B cell (primary cell): Measurements from ENCODE around the gene TPK1. TPM values are rescaled to one million over a fixed set of nuclear protein-coding genes. Genes with fewer than 3 reads are reported as not detected.

Source experiments
- ATAC-seq: fragments of 200-7000 bp; cut with Tn5 transposase; one replicate; pipeline ENCODE4 v1.10.0; 2021; ENCODE audit warnings: low read depth, mild to moderate bottlenecking, moderate number of reproducible peaks, moderate library complexity
- CTCF ChIA-PET: fragments of 350-600 bp; sonication (Branson Sonifier 250); formaldehyde crosslinking; loops from one replicate; lab custom pipeline; 2021; ENCODE audit warnings: antibody characterized with exemption, inconsistent platforms; lab: Charles Lee
- POLR2A ChIA-PET: fragments of 350-600 bp; sonication (Branson Sonifier 250); formaldehyde crosslinking; loops from one replicate; lab custom pipeline; 2021; ENCODE audit warnings: antibody characterized with exemption; lab: Charles Lee
- DNase-seq: peaks from one replicate; pipeline ENCODE4 v3.0.0; 2013
- H2AFZ ChIP-seq: 2 replicates; pipeline ENCODE4 v1.6.1; 2012; ENCODE audit warnings: mild to moderate bottlenecking, low read depth, low read length; ENCODE audit not compliant: insufficient read depth, poor library complexity, severe bottlenecking
- H3K27ac ChIP-seq, 2 donors: 1 replicate in 1 of 2; 2 replicates in 1 of 2; pipeline ENCODE4 v1.5.1; 2012 to 2013; ENCODE audit warnings: low read length in 2 of 2, mild to moderate bottlenecking in 2 of 2, moderate library complexity in 1 of 2
- H3K27me3 ChIP-seq, 4 experiments: fragments of 200-600 bp in 1 of 4; sonication (generic) in 1 of 4; replicated peaks in 1 of 4; 1 replicate in 2 of 4; 2 replicates in 2 of 4; pipeline versions ENCODE4 v1.6.1 to v1.7.0; 2013 to 2016; ENCODE audit warnings: low read length in 3 of 4, mild to moderate bottlenecking in 2 of 4, mixed read lengths in 1 of 4, moderate library complexity in 1 of 4; ENCODE audit not compliant: insufficient read depth in 4 of 4, control insufficient read depth in 3 of 4; ENCODE audit errors: control extremely low read depth in 1 of 4
- H3K36me3 ChIP-seq, 2 experiments: replicated peaks in 1 of 2; 1 replicate in 1 of 2; 2 replicates in 1 of 2; pipeline versions ENCODE4 v1.6.1 to v1.7.1; 2013; ENCODE audit warnings: low read length in 1 of 2; ENCODE audit not compliant: insufficient read depth in 2 of 2, control insufficient read depth in 1 of 2; ENCODE audit errors: control extremely low read depth in 1 of 2, extremely low read depth in 1 of 2
- H3K4me1 ChIP-seq, 2 donors: fragments of 200-600 bp in 1 of 2; sonication (generic) in 1 of 2; 1 replicate in 1 of 2; 2 replicates in 1 of 2; pipeline versions ENCODE4 v1.5.1 to v1.6.1; 2013 to 2017; ENCODE audit warnings: low read length in 2 of 2; ENCODE audit not compliant: control insufficient read depth in 2 of 2, insufficient read depth in 2 of 2
- H3K4me2 ChIP-seq: replicated peaks from 2 replicates; pipeline ENCODE3; 2012; ENCODE audit warnings: mild to moderate bottlenecking, low read depth, low read length; ENCODE audit not compliant: poor library complexity, severe bottlenecking
- H3K4me3 ChIP-seq, 5 experiments: fragments of 200-600 bp in 1 of 5; sonication (generic) in 1 of 5; 1 replicate in 3 of 5; 2 replicates in 2 of 5; pipeline versions ENCODE4 v1.5.1 to v1.7.0; 2011 to 2016; ENCODE audit warnings: low read length in 4 of 5, mild to moderate bottlenecking in 4 of 5, low read depth in 2 of 5, control low read depth in 1 of 5, moderate library complexity in 1 of 5; ENCODE audit not compliant: insufficient read depth in 1 of 5; ENCODE audit errors: control extremely low read depth in 1 of 5, extremely low read depth in 1 of 5
- H3K79me2 ChIP-seq: fragments of 200-600 bp; sonication (generic); one replicate; pipeline ENCODE4 v1.6.0; 2016; ENCODE audit warnings: low read length; ENCODE audit not compliant: control insufficient read depth, insufficient read depth
- H3K9ac ChIP-seq: fragments of 200-600 bp; sonication (generic); 2 replicates; pipeline ENCODE4 v1.6.1; 2017; ENCODE audit warnings: mild to moderate bottlenecking, low read length, moderate library complexity
- H3K9me3 ChIP-seq, 3 donors: one replicate each; pipeline versions ENCODE4 v1.6.1 to v1.7.1; 2013; ENCODE audit warnings: low read length in 2 of 3; ENCODE audit not compliant: control insufficient read depth in 2 of 3, insufficient read depth in 1 of 3; ENCODE audit errors: control extremely low read depth in 1 of 3
- H4K20me1 ChIP-seq: 2 replicates; pipeline ENCODE4 v1.6.0; 2012; ENCODE audit warnings: mild to moderate bottlenecking, low read length; ENCODE audit not compliant: insufficient read depth, control insufficient read depth, poor library complexity, severe bottlenecking
- H3K27ac Mint-ChIP-seq: one replicate; pipeline ENCODE4 v1.8.0; 2021; ENCODE audit warnings: mixed read lengths
- H3K27me3 Mint-ChIP-seq: one replicate; pipeline ENCODE4 v1.8.0; 2021; ENCODE audit warnings: mixed read lengths
- H3K4me1 Mint-ChIP-seq: one replicate; pipeline ENCODE4 v1.8.0; 2021; ENCODE audit warnings: mixed read lengths
- H3K4me3 Mint-ChIP-seq: one replicate; pipeline ENCODE4 v1.8.0; 2021; ENCODE audit warnings: mixed read lengths
- H3K9me3 Mint-ChIP-seq: one replicate; pipeline ENCODE4 v1.8.0; 2022; ENCODE audit warnings: mixed read lengths; ENCODE audit not compliant: insufficient read depth
- CTCF ChIP-seq: fragments of 200-600 bp; IDR thresholded peaks from one replicate; pipeline ENCODE4 v1.8.0; 2022; ENCODE audit warnings: antibody characterized with exemption, mild to moderate bottlenecking
- EZH2 ChIP-seq: IDR thresholded peaks from 2 replicates; pipeline ENCODE4 v1.6.1; 2012; ENCODE audit warnings: borderline replicate concordance, low read depth, mild to moderate bottlenecking, moderate library complexity, low read length; ENCODE audit not compliant: insufficient read depth, poor library complexity, severe bottlenecking
- WGBS: methylation state at CpG from one replicate; pipeline ENCODE4 v1.1.5; 2013; ENCODE audit warnings: missing lambda C conversion rate; ENCODE audit not compliant: insufficient coverage; 5-methylcytosine and 5-hydroxymethylcytosine counted together
- intact Hi-C: fragments of 100-400 bp; cut with micrococcal nuclease; formaldehyde crosslinking; loops from one replicate; pipeline ENCODE4 v1.10.0; 2022
- polyA plus RNA-seq: library from polyadenylated mRNA; depleted of rRNA; stranded (reverse); fragments of >200 nt; gene quantifications from 2 replicates; pipeline ENCODE4 v1.2.3, GENCODE V29; 2012
- total RNA-seq, 2 donors: library from RNA; stranded (reverse); fragments of 120-200 nt in 1 of 2; gene quantifications; 1 replicate in 1 of 2; 2 replicates in 1 of 2; pipeline versions ENCODE4 v1.2.3 to v1.2.4, GENCODE V29; 2013 to 2022

TPK1 gene
- total and polyA plus RNA-seq, 2 donors (not counting 1 experiment from before 2014, with no cell fraction given) = 13.7 to 26.4 TPM

GRCh38 chr7:144796919-144797318 is 38.9 kb downstream of the TPK1 start:
- Histone ChIP-seq H3K9me3 (peaks cover 2 to 25% (median 18%) of the 10 kb centered on the region in 3 donors), H3K27ac (no peak overlapping the region), H3K4me2 (no peak overlapping the region), H3K4me1 (peaks cover 24 to 28% of the 10 kb centered on the region in 2 donors), H4K20me1 (no peaks in the 10 kb centered on the region), H3K79me2 (peaks cover 54% of the 10 kb centered on the region), H2AFZ (no peak overlapping the region), H3K4me3 (no peak overlapping the region), H3K9ac (no peak overlapping the region), H3K27me3 (no peaks in the 10 kb centered on the region), H3K36me3 (peaks cover 0 to 8% of the 10 kb centered on the region in 2 experiments)
- ChIA-PET CTCF (no interaction called here), POLR2A (no interaction called here)
- H3K27ac Mint-ChIP-seq = no peak overlapping the region
- DNase-seq (no peak), ATAC-seq (no peak)
- peaks cover 4% of the 10 kb centered on the region for H3K9me3 Mint-ChIP-seq
- H3K4me3 Mint-ChIP-seq = no peak overlapping the region
- intact Hi-C loops = no loop called here
- 98% methylated on average over 5 of the region's 5 CpGs for WGBS
- no peaks in the 10 kb centered on the region for H3K27me3 Mint-ChIP-seq
- H3K4me1 Mint-ChIP-seq = peaks cover 37% of the 10 kb centered on the region
- TF ChIP-seq CTCF = no peak
- TF ChIP-seq EZH2 = no peak

- WGBS = no CpG with 5 or more reads among the region's 3 CpGs
- H3K27me3 ChIP-seq = no peaks in the 10 kb centered on the region
- peaks cover 35% of the 10 kb centered on the region for H3K79me2 ChIP-seq
- no peak overlapping the region for H2AFZ ChIP-seq
- Mint-ChIP-seq H3K9me3 (no peaks in the 10 kb centered on the region), H3K27ac (no peak overlapping the region), H3K27me3 (no peaks in the 10 kb centered on the region), H3K4me1 (peaks cover under 1% of the 10 kb centered on the region), H3K4me3 (no peak overlapping the region)
- no peak overlapping the region for H3K27ac ChIP-seq
- H3K4me2 ChIP-seq = no peak overlapping the region
- intact Hi-C loops = no loop called here
- ATAC-seq (no peak), DNase-seq (no peak)
- H3K9me3 ChIP-seq = peaks cover 0 to 12% (median 0%) of the 10 kb centered on the region in 3 donors
- peaks cover 0 to 7% of the 10 kb centered on the region in 2 experiments for H3K36me3 ChIP-seq
- no peaks in the 10 kb centered on the region for H3K4me1 ChIP-seq
- no peak for TF ChIP-seq EZH2
- no peaks in the 10 kb centered on the region for H4K20me1 ChIP-seq
- H3K4me3 ChIP-seq = no peak overlapping the region
- no peak overlapping the region for H3K9ac ChIP-seq
- CTCF ChIA-PET = no interaction called here
- POLR2A ChIA-PET = no interaction called here
These were observed 43.8 kb downstream of the TPK1 start for GRCh38 chr7:144792050-144792449.
